WTC11 (cell line): Measurements from ENCODE around the gene GLB1L2. TPM values are rescaled to one million over a fixed set of nuclear protein-coding genes. Genes with fewer than 3 reads are reported as not detected.

Experiments
- ATAC-seq: fragments of 200-7000 bp; cut with Tn5 transposase; 2 replicates; pipeline ENCODE4 v1.10.0; 2021; ENCODE audit warnings: mild to moderate bottlenecking, moderate library complexity
- CTCF ChIA-PET: fragments of 300-600 bp; sonication (Branson Sonifier 250); formaldehyde crosslinking; loops from one replicate; lab custom pipeline; 2021; ENCODE audit warnings: antibody characterized with exemption; lab: Charles Lee
- POLR2A ChIA-PET: fragments of 350-600 bp; sonication (Branson Sonifier 250); formaldehyde crosslinking; loops from one replicate; lab custom pipeline; 2021; ENCODE audit warnings: antibody characterized with exemption; lab: Charles Lee
- DNase-seq: peaks from one replicate; pipeline ENCODE4 v3.0.0; 2021; ENCODE audit warnings: low spot score
- H3K27ac Mint-ChIP-seq: 2 replicates; pipeline ENCODE4 v1.8.0; 2021; ENCODE audit warnings: mixed read lengths
- H3K27me3 Mint-ChIP-seq: 2 replicates; pipeline ENCODE4 v1.8.0; 2021; ENCODE audit warnings: low read depth, mild to moderate bottlenecking, moderate library complexity, mixed read lengths
- H3K36me3 Mint-ChIP-seq: 2 replicates; pipeline ENCODE4 v1.8.0; 2021; ENCODE audit warnings: mixed read lengths
- H3K4me1 Mint-ChIP-seq: 2 replicates; pipeline ENCODE4 v1.8.0; 2022; ENCODE audit warnings: mixed read lengths
- H3K4me3 Mint-ChIP-seq: 2 replicates; pipeline ENCODE4 v1.8.0; 2021; ENCODE audit warnings: mild to moderate bottlenecking, moderate library complexity, mixed read lengths
- H3K9me3 Mint-ChIP-seq: 2 replicates; pipeline ENCODE4 v1.8.0; 2021; ENCODE audit warnings: mixed read lengths
- AFF4 ChIP-seq: sonication (generic); formaldehyde crosslinking; IDR thresholded peaks from 2 replicates; pipeline ENCODE4 v1.8.1; 2023; ENCODE audit warnings: mild to moderate bottlenecking, missing genetic modification reagents, borderline replicate concordance
- ATF3 ChIP-seq: sonication (generic); formaldehyde crosslinking; conservative IDR thresholded peaks from 2 replicates; pipeline ENCODE4 v1.8.1; 2022; ENCODE audit warnings: mild to moderate bottlenecking, missing genetic modification reagents
- E2F1 ChIP-seq: sonication (generic); formaldehyde crosslinking; IDR thresholded peaks from 2 replicates; pipeline ENCODE4 v1.8.0; 2022; ENCODE audit warnings: mild to moderate bottlenecking, missing genetic modification reagents
- ERG ChIP-seq: fragments of 250-450 bp; sonication (Bioruptor Pico); IDR thresholded peaks from 2 replicates; pipeline ENCODE4 v1.8.0; 2021; ENCODE audit warnings: mild to moderate bottlenecking
- ESRRA ChIP-seq: sonication (generic); formaldehyde crosslinking; IDR thresholded peaks from 2 replicates; pipeline ENCODE4 v1.8.1; 2022; ENCODE audit warnings: mild to moderate bottlenecking, missing genetic modification reagents, borderline replicate concordance
- FOXP1 ChIP-seq: sonication (generic); formaldehyde crosslinking; IDR thresholded peaks from 2 replicates; pipeline ENCODE4 v1.8.0; 2022; ENCODE audit warnings: missing genetic modification reagents, mild to moderate bottlenecking, moderate library complexity, borderline replicate concordance
- FOXP4 ChIP-seq: sonication (generic); formaldehyde crosslinking; IDR thresholded peaks from 2 replicates; pipeline ENCODE4 v1.8.0; 2022; ENCODE audit warnings: mild to moderate bottlenecking, missing genetic modification reagents
- GABPB1 ChIP-seq: sonication (generic); formaldehyde crosslinking; IDR thresholded peaks from 2 replicates; pipeline ENCODE4 v1.8.1; 2023; ENCODE audit warnings: mild to moderate bottlenecking, missing genetic modification reagents
- IRF1 ChIP-seq: sonication (generic); formaldehyde crosslinking; IDR thresholded peaks from 2 replicates; pipeline ENCODE4 v1.8.0; 2023; ENCODE audit warnings: missing genetic modification reagents
- JAZF1 ChIP-seq: fragments of 250-450 bp; sonication (Bioruptor Pico); IDR thresholded peaks from 2 replicates; pipeline ENCODE4 v1.9.0; 2021; ENCODE audit warnings: moderate library complexity, mild to moderate bottlenecking, inconsistent platforms
- JUN ChIP-seq: sonication (generic); formaldehyde crosslinking; IDR thresholded peaks from 2 replicates; pipeline ENCODE4 v1.8.0; 2023; ENCODE audit warnings: mild to moderate bottlenecking, missing genetic modification reagents
- MLX ChIP-seq: sonication (generic); formaldehyde crosslinking; IDR thresholded peaks from 2 replicates; pipeline ENCODE4 v1.8.1; 2023; ENCODE audit warnings: mild to moderate bottlenecking, missing genetic modification reagents, moderate library complexity
- MYBL2 ChIP-seq: sonication (generic); formaldehyde crosslinking; IDR thresholded peaks from 2 replicates; pipeline ENCODE4 v1.8.1; 2023; ENCODE audit warnings: mild to moderate bottlenecking, moderate library complexity, missing genetic modification reagents
- RELA ChIP-seq: sonication (generic); formaldehyde crosslinking; IDR thresholded peaks from 2 replicates; pipeline ENCODE4 v1.8.1; 2022; ENCODE audit warnings: missing genetic modification reagents, mild to moderate bottlenecking, borderline replicate concordance
- SOX15 ChIP-seq: fragments of 250-450 bp; sonication (Bioruptor Pico); IDR thresholded peaks from 2 replicates; pipeline ENCODE4 v1.9.0; 2021; ENCODE audit warnings: mild to moderate bottlenecking
- STAT6 ChIP-seq: sonication (generic); formaldehyde crosslinking; conservative IDR thresholded peaks from 2 replicates; pipeline ENCODE4 v1.8.1; 2023; ENCODE audit warnings: mild to moderate bottlenecking, low read depth, missing genetic modification reagents, moderate library complexity
- TCF7 ChIP-seq: sonication (generic); formaldehyde crosslinking; IDR thresholded peaks from 2 replicates; pipeline ENCODE4 v1.8.0; 2022; ENCODE audit warnings: mild to moderate bottlenecking, low read depth, missing genetic modification reagents, moderate library complexity
- ZNF219 ChIP-seq: sonication (generic); formaldehyde crosslinking; IDR thresholded peaks from 2 replicates; pipeline ENCODE4 v1.8.0; 2023; ENCODE audit warnings: missing genetic modification reagents, mild to moderate bottlenecking, borderline replicate concordance
- ZNF232 ChIP-seq: sonication (generic); formaldehyde crosslinking; IDR thresholded peaks from 2 replicates; pipeline ENCODE4 v1.8.0; 2022; ENCODE audit warnings: mild to moderate bottlenecking, missing genetic modification reagents
- ZNF416 ChIP-seq: fragments of 250-450 bp; sonication (Bioruptor Pico); IDR thresholded peaks from 2 replicates; pipeline ENCODE4 v1.9.0; 2021; ENCODE audit warnings: mild to moderate bottlenecking, inconsistent platforms
- total RNA-seq: library from RNA; stranded (reverse); gene quantifications from 3 replicates; pipeline ENCODE4 v1.2.3, GENCODE V29; 2021

GLB1L2 gene
- total RNA-seq, 1 experiment from 2014 or later: 6.0 TPM

GRCh38 chr11:134391656-134392055 lies 59.9 kb downstream of the GLB1L2 start:
- H3K4me1 Mint-ChIP-seq: peaks cover 8% of the 10 kb centered on the region
- ATAC-seq: no peak
- DNase-seq: no peak
- ChIA-PET CTCF (interaction anchor here (0.9 to 1.9 kb wide), 3 partner anchors 15 to 151 kb away, joined by 3 to 7 read pairs (median 4); no protein-coding TSS in a partner anchor), POLR2A (no interaction called here)
- no peak overlapping the region for H3K27ac Mint-ChIP-seq
- H3K36me3 Mint-ChIP-seq: peaks cover 8% of the 10 kb centered on the region; the same call in 1 of the 2 replicates
- TF ChIP-seq ZNF232 (no peak), FOXP4 (no peak), FOXP1 (no peak), ERG (CRISPR knock-in tag) (no peak), ESRRA (CRISPR knock-in tag) (no peak), TCF7 (no peak), RELA (no peak), SOX15 (CRISPR knock-in tag) (no peak), STAT6 (CRISPR knock-in tag) (no peak), E2F1 (CRISPR knock-in tag) (no peak)
- H3K4me3 Mint-ChIP-seq: no peak overlapping the region
- H3K27me3 Mint-ChIP-seq: no peaks in the 10 kb centered on the region
- peaks cover 3% of the 10 kb centered on the region; the same call in 1 of the 2 replicates for H3K9me3 Mint-ChIP-seq

- peaks cover 8% of the 10 kb centered on the region; the same call in 1 of the 2 replicates for H3K36me3 Mint-ChIP-seq
- DNase-seq (no peak), ATAC-seq (no peak)
- H3K4me3 Mint-ChIP-seq: no peak overlapping the region
- no peak overlapping the region for H3K27ac Mint-ChIP-seq
- H3K4me1 Mint-ChIP-seq: no peaks in the 10 kb centered on the region
- ChIA-PET POLR2A (no interaction called here), CTCF (interaction anchor here (0.8 to 0.9 kb wide), 3 partner anchors 9 to 20 kb away, joined by 3 to 4 read pairs (median 3); no protein-coding TSS in a partner anchor)
- H3K27me3 Mint-ChIP-seq: no peaks in the 10 kb centered on the region
- peaks cover 3% of the 10 kb centered on the region; the same call in 1 of the 2 replicates for H3K9me3 Mint-ChIP-seq
- TF ChIP-seq MLX (CRISPR knock-in tag) (no peak), ATF3 (no peak), JUN (CRISPR knock-in tag) (no peak), AFF4 (CRISPR knock-in tag) (no peak), JAZF1 (no peak), ZNF219 (CRISPR knock-in tag) (no peak), ESRRA (CRISPR knock-in tag) (no peak), ZNF416 (CRISPR knock-in tag) (no peak), SOX15 (CRISPR knock-in tag) (no peak), MYBL2 (CRISPR knock-in tag) (no peak), GABPB1 (CRISPR knock-in tag) (no peak), IRF1 (CRISPR knock-in tag) (no peak)
Measured at GRCh38 chr11:134392953-134393615, 61.3 kb downstream of the GLB1L2 start.
